ENCODE data around the gene GOLIM4.

GOLIM4 gene

DNA sequence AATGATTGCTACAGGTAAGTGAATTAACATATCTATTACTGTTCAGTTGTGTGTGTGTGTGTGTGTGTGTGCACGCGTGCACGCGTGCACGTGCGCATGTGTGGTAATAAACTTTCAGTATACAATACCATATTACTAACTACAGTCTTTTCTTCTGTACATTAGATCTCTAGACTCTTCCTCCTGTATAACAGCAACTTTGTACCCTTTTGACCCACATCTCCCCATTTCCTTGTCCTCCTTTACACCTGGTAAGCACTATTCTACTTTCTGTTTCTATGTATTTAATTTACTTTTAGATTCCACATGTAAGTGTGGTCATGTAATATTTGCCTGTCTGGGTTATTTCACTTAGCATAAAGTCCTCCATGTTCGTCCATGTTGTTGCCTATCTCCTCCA lies 29.1 kb upstream of the GOLIM4 start:
- TF ChIP-seq CTCF (conservative IDR thresholded peaks at IDR 0.05; ENCODE audit: low read length): no peak
- no peak overlapping the region for H3K4me3 ChIP-seq (ENCODE audit: low read length)
- no peak for DNase-seq (ENCODE audit: low read depth)

DNA sequence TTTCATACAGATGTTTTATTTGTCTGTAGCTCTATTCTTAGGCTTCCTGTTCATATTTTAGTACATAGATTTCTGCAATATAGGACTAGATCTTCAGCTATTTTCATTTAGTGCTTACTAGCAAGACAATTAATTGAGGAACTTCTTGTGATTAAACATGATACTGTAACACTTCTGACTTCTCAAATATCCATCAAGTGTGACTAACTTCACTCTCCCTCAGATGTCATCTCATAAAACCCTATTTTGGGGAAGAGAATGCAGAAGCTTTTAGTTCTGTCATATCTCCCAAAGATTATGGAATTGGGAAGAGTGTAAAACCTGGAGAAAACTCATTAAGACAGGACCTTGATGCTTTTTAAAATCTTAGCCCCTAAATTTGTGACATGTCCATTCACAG lies 28.6 kb upstream of the GOLIM4 start:
- no peak overlapping the region for H3K4me3 ChIP-seq (ENCODE audit: low read length)
- no peak for DNase-seq (ENCODE audit: low read depth)
- TF ChIP-seq CTCF (conservative IDR thresholded peaks at IDR 0.05; ENCODE audit: low read length): no peak

DNA sequence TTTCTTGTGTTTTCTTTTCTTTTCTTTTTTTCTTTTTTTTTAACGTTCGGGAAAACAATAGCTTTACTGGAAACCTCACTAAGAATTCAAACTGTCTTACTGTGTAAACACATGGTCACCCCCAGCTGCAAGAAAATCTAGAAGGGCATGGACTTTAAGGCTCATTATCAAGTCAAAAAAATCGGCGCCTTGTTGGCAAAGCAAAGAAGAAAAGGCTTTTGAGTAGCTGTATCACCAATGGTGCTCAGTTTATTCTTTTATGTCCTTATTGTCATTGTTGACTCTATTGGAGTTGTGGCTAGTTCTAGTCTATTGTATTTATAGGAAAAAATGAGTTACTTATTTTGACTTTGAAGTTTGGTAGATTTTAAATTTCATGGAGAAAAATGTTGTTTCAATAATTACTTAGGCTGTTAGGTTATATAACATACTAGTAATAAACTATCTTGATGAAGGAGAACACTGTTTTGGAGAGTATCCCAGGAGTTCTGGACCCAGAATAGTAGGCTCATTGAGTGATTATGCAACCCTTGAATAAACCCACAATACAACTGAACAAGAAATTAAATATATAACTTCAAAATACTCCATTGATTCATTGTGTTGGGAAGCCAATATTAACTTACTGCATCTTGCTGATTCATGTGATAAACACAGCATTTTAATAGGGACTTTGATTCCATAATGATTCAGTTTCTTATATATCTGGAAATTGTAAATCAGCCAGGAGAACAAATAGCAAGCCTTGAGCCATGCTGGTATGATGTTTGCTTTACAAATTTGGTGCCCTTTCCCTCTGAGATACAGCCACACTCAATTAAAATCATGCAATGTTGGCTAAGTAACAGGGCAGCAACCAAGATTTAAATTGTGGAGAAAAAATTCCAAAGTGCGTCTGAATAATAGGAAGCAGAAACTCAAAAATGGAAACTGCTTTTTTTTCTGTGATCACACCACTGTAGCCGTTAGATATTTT lies 27.8 kb upstream of the GOLIM4 start:
- peak; percentile 53 for DNase-seq (ENCODE audit: low read depth)
- no peak for TF ChIP-seq CTCF (conservative IDR thresholded peaks at IDR 0.05; ENCODE audit: low read length)
- H3K4me3 ChIP-seq (ENCODE audit: low read length): no peak overlapping the region

DNA sequence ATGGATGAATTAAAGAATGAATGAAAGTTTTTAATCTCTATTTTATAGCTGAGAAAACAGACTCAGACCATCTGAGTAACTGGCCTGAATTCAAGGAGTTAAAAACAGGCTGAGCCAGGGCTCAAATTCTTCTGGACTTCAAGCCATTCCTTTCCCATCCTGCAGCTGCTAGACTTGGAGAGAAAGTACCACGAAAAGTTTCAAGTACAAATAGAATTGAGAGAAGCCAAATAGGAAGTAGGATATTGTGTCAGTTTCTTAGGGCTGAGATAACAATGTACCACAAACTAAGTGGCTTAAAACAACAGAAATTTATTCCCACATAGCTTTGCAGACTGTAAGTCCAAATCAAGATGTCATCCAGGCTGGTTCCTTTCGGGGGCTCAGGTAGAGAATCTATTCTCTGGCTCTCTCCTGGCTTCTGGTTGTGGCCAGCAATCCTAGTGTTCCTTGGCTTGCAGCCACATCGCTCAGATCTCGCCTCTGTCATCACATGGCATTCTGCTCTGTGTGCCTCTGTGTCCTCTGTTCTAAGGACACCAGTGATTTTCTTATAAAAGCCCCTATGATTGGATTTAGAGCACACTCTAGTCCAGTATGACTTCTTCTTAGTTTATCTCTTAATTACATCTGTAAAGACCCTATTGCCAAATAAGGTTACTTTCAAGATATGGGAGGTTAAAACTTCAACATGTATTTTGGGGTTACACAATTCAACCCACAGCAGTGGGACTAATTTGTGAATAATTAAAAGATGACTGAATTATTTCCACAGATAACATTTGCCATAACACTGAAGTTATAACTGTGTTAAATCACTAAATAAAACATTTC lies 25.7 kb upstream of the GOLIM4 start:
- no peak for TF ChIP-seq CTCF (conservative IDR thresholded peaks at IDR 0.05; ENCODE audit: low read length)
- peak; percentile 37 for DNase-seq (ENCODE audit: low read depth)
- no peak overlapping the region for H3K4me3 ChIP-seq (ENCODE audit: low read length)

- DNase-seq (ENCODE audit: low read depth): peak; percentile 45
- TF ChIP-seq CTCF (conservative IDR thresholded peaks at IDR 0.05; ENCODE audit: low read length): no peak
- H3K4me3 ChIP-seq (ENCODE audit: low read length): no peak overlapping the region
Measured at GRCh38 chr3:168117853-168118313, 22.2 kb upstream of the GOLIM4 start.

- peak; percentile 43 for DNase-seq (ENCODE audit: low read depth)
Measured at GRCh38 chr3:168117059-168117458, 21.3 kb upstream of the GOLIM4 start.

More at GRCh38 chr3:168117059-168117458, 21.3 kb upstream of the GOLIM4 start:
- H3K4me3 ChIP-seq (ENCODE audit: low read length): no peak overlapping the region
- TF ChIP-seq CTCF (conservative IDR thresholded peaks at IDR 0.05; ENCODE audit: low read length): no peak
